MM.1S (cell line): ENCODE data around the gene POLR1A.

Experiments used
- CTCF ChIP-seq: fragments of 300-600 bp; sonication (generic); IDR thresholded peaks from 2 replicates; pipeline ENCODE4 v1.5.1; 2016; ENCODE audit warnings: antibody characterized with exemption, low read length, mixed read lengths
- EZH2 ChIP-seq: fragments of 300-600 bp; sonication (generic); optimal IDR thresholded peaks from 2 replicates; pipeline ENCODE3; 2017; ENCODE audit warnings: low read depth, mild to moderate bottlenecking, antibody characterized with exemption, low read length, mixed read lengths

GRCh38 chr2:86042256-86043168 is 63.2 kb downstream of the POLR1A start:
- TF ChIP-seq CTCF (no peak), EZH2 (no peak)
